ENCODE measurements around the gene CD99.
"Not testable (repeated sequence)": the region's sequence is repeated elsewhere in the genome, so short reads cannot be mapped to it uniquely, and the experiment has no call there.

CD99 gene

DNA sequence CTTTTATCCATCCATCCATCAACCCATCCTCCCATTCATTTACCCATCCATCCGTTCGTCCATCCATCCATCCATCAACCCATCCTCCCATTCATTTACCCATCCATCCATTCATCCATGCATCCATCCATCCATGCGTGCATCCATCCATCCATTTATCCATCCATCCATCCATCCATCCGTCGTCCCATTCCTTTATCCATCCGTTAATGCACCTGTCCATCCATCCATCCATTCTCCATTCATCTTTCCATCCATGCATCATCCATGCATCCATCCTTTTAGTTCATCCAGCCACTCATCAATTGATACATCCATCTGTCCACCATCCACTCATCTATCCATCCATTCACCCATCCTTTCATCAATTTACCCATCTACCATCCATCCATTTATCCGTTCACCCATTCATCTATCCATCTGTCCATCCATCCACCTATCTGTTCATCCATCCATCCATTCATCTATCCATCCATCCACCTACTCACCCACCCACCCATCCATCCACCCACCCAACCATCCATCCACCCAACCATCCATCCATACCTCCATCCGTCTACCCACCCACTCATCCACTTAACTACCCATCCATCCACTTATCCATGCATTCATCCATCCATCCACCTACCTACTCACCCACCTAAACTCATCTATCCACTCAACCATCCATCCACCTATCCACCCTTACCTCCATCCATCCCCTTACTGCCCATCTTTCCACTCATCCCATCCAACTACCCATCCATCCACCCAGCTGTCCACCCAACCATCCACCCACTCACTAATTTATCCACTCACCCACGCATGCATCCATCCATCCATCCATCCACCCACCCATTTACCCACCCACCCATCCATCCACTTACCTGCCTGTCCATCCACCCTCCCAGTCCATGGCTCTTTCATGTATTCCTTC is 9.6 kb downstream of the CD99 start:
- DNase-seq = no peak

DNA sequence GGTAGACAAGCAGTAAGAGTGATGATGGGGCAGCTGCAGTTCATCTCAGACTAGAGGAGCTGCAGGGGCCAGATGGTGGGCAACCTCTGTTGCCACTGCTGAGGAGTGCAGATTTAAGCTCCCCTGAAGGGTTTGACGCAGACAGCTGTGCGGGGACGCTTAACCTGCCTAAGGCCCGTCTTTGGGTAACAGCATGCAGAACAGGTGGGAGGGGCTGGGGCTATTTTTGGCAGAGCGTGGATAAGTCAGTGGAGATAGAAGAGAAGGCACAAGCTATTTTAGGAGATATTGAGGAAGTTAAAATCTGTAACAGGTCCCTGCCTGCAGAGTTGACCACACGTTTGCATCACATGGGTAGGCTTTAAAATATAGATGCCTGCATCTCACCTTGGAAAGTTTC is 10.5 kb downstream of the CD99 start:
- no peak for DNase-seq

DNA sequence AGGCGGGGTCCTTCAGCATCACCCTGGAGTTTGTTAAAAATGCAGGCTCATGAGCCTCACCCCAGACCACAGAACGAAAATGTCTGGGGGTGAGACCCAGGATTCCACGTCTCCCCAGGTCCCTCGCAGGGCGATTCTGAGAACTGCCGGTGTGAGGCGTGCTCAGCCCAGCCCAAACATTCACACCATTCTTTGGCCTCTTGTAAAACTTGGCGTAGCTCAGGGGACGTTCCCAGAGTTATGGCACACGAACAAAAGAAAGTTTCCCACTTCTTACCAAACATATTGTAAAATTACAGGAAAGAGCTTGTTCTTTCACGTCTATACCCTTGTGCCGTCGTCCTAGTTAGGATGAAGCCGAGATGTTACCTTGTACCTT is 12.9 kb downstream of the CD99 start:
- DNase-seq = no peak

DNA sequence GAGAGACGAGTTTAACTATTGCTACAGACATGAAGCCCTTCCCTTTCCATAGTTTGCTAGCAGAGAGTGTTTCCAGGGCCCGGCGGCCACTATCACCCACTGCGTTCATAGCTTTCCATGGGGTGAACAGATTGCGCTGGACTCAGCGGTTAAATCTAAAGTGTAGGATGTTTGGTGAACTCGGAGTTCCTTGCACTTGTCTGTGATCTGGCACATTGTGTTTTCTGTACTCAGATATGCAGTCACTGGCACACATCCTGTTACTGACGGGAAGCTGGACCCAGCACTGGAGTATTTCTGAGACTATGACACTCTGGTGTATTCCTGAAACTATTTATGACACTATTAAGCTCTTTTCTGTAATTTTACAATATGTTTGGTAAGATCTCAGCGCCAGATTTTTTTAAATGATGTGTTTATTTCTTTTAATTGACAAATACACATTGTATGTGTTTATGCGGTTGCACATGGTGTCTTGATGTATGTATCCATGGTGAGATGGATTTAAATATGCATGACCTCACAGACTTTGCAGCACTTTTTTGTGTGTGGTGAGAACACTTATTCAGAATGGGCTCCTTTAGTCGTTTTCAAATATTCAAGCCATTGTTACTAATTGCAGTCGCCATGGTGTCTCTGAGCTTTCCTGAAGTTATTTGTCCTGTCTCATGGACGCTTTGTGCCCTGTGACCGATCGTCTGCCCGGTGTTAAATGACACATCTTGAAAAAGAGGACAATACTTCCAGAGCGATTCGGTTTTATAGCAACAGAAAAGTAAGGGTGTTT is 14.1 kb downstream of the CD99 start:
- no peak for DNase-seq

GRCh38 chrX:2707334-2707760 is 16.3 kb downstream of the CD99 start:
- peak in 2 of 5 experiments; percentile 38 to 78 for DNase-seq

DNA sequence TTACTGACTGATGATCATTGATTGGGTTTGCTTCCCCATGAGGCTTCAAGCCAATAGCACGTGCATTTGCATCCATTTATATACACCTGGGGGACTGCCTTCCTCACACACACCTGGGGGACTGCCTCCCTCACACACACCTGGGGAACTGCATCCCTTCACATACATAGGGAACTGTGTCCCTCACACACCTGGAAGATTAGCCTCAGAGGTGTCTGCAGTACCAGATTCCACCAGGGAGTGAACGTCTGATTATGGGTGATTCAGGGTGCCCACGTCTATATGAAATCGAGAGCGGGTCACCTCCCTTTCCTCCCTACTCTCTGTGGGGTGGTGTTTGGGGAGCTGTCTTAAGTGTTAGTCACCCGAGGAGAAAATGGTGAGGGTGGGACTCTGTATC is 16.9 kb downstream of the CD99 start:
- no peak for DNase-seq

DNA sequence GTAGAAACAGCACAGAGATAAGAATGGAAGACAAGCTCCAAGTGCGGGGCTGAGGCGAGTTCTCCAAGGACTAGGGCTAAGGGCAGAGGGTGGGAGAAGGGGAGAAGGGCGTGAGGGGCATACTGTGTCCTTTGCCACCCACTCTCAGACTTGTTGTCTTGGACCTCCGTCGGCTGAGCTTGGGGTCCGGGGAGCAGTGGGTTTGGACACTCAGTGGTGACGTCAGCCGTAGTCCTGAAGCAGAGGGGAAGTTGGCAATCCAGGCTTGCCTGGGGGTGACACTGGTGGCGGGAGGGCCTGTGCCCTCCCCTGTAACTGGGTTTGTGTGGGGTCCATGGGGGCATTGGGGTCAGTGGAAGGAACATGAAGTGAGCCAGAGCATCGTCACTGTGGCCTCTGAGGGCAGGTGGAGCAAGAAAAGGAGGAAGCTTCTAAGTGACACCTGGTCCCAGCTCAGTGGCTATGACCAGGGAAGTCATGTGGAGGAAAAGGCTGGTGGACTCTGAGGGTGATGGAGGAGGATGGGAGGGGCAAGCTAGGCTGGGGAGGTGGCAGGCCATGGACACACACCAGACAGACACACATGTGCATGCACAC is 17.6 kb downstream of the CD99 start:
- no peak for DNase-seq

- DNase-seq = peak in 1 of 5 experiments; percentile 20
Measured at GRCh38 chrX:2709556-2709955, 18.5 kb downstream of the CD99 start.

GRCh38 chrX:2710041-2710840 is 19.1 kb downstream of the CD99 start:
- peak in 2 of 5 experiments; percentile 50 to 51 for DNase-seq

DNA sequence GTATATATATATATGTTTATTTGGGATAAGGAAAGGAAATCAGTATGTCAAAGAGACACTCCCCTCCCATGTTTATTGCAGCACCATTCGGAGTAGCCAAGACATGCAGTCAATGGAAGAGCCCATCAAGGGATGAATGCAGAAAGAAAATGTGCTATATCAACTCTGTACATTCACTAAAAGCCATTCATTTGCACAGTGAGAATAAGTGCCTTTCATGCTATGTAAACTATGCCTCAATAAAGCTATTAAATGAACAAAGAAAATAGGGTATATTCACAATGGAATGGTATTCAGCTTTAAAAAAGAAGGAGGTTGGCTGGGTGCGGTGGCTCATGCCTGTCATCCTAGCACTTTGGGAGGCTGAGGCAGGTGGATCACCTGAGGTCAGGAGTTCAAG is 20.3 kb downstream of the CD99 start:
- DNase-seq = no peak

DNA sequence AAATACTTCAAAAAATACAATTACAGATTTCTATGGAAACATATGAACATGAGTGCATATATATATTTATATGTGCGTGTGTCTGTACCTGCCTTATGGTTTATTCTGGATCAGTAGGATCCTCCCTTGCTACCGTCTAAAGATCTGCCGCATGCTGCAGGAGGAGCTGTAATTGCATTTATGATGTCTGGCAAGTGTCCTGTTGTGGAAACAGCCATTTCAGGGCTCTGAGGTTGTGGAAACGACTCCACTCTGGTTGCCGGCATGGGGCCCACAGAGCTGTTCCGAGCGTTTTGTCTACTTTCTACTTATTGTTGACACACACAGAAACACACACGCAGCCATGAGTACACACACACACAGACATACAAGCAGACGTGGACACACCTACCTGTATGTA is 21.3 kb downstream of the CD99 start:
- no peak for DNase-seq

GRCh38 chrX:2712890-2713840 is 22.1 kb downstream of the CD99 start:
- DNase-seq = no peak

DNA sequence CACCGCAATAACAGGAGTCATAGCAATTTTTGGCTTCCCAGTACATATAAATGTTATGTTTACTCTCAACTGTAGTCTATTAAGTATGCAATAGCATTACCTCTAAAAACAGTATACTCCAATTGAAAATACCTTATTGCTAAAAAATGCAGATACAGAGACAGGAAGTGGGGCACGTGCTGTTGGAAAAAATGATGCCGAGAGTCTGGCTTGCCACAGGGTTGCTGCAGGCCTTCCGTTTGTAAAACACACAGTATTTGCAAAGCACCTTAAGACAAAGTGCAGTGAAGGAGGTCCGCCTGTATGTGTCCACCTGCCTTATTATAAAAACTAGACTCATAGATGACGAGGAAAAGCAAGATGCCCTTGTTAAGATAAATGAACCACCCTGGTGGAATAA is 23.5 kb downstream of the CD99 start:
- DNase-seq = peak in 1 of 5 experiments; percentile 71

DNA sequence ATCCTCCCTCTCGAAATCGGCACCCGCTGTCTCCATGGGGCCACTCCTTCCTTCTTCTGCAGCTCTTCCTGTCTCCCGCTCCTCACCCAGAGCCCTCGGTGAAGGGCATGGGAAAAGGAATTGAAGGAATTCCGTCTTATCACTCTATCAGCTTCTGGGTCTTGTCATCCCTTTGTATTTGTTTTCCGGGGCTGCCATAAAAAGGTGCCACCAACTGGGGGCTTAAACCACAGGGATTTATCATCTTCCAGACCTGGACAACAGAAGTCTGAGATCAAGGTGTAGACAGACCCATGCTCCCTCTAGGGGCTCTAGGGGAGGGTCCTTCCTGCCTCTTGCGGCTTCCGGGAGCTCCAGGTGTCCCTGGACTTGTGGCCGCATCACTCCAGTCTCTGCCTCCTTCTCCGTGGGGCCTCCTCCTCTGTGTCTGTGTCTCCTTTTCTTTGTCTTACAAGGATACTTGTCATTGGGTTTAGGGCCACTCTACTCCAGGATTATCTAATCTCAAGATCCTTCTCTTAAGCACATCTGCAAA is 24.0 kb downstream of the CD99 start:
- no peak for DNase-seq

- DNase-seq = peak in 1 of 5 experiments; percentile 36
Measured at GRCh38 chrX:2717312-2717711, 26.2 kb downstream of the CD99 start.

GRCh38 chrX:2718821-2719220 is 27.7 kb downstream of the CD99 start:
- no peak for DNase-seq

- DNase-seq = no peak
Measured at GRCh38 chrX:2719774-2720447, 28.8 kb downstream of the CD99 start.

- no peak for DNase-seq
Measured at GRCh38 chrX:2723286-2723879, 32.3 kb downstream of the CD99 start.

DNA sequence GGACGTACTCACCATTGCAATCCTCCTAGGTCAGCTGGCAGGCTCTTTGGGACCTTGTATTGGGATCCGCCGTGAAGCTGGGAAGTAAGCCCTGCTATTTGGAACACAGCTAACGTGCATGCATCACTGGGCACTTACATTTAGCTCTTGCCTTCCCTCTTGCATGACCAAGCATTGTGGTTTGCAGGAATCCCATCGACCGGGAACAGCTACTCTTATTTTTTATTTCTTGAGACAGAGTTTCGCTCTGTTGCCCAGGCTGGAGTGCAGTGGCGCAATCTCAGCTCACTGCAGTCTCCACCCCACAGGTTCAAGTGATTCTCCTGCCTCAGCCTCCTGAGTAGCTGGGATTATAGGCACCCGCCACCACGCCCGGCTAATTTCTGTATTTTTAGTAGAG is 36.2 kb downstream of the CD99 start:
- not testable (repeated sequence) for DNase-seq

DNA sequence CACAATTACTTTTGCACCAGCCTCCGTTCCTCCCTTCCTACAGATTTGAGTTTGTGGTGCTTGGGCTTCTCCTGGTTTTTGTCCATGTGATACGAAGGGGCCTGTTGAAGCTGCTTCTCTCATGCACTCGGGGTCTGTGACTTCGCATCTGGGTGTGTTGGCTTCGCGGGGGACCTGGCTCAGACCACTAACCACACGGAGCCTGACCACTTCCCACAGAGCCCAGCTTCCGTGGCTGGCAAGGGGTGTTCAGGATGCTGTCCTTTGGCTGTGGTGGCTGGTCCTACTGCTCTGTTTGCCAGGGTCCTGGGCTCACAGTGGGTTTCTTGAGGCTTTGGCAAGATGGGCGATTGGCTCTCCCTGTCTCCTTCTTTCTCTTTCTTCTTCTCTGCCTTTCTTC is 41.0 kb downstream of the CD99 start:
- DNase-seq = no peak
